Neural progenitor cell (in vitro differentiated cells): ENCODE data around the gene IGLL5. TPM values are rescaled to one million over a fixed set of nuclear protein-coding genes. Genes with fewer than 3 reads are reported as not detected.

ENCODE experiments used
- DNase-seq: peaks from one replicate; pipeline ENCODE4 v3.0.0-alpha.2; 2016; ENCODE audit warnings: low spot score
- H2AFZ ChIP-seq: fragments of 200-600 bp; sonication (generic); replicated peaks from 2 replicates; pipeline ENCODE4 v1.6.1; 2016; ENCODE audit warnings: antibody characterized with exemption
- H3F3A ChIP-seq: fragments of 200-600 bp; sonication (generic); 2 replicates; pipeline ENCODE4 v1.6.1; 2016; ENCODE audit warnings: antibody characterized with exemption, low read depth
- H3K27ac ChIP-seq: fragments of 200-600 bp; sonication (generic); 2 replicates; pipeline ENCODE4 v1.5.1; 2016; ENCODE audit warnings: mild to moderate bottlenecking
- H3K27me3 ChIP-seq: fragments of 200-600 bp; sonication (generic); 2 replicates; pipeline ENCODE4 v1.6.1; 2016; ENCODE audit warnings: mild to moderate bottlenecking, moderate library complexity
- H3K36me3 ChIP-seq: fragments of 200-600 bp; sonication (generic); 2 replicates; pipeline ENCODE4 v1.5.1; 2016
- H3K4me1 ChIP-seq: fragments of 200-600 bp; sonication (generic); 2 replicates; pipeline ENCODE4 v1.6.1; 2016; ENCODE audit warnings: mixed run types
- H3K4me2 ChIP-seq: fragments of 200-600 bp; sonication (generic); 2 replicates; pipeline ENCODE4 v1.6.1; 2016
- H3K4me3 ChIP-seq: fragments of 200-600 bp; sonication (generic); 2 replicates; pipeline ENCODE4 v1.5.1; 2016
- H3K79me2 ChIP-seq: fragments of 200-600 bp; sonication (generic); 2 replicates; pipeline ENCODE4 v1.6.1; 2016; ENCODE audit warnings: low read depth
- H3K9ac ChIP-seq: fragments of 200-600 bp; sonication (generic); 2 replicates; pipeline ENCODE4 v1.6.1; 2016
- H3K9me3 ChIP-seq: fragments of 200-600 bp; sonication (generic); 2 replicates; pipeline ENCODE4 v1.5.1; 2016; ENCODE audit warnings: low read depth
- H4K20me1 ChIP-seq: fragments of 200-600 bp; sonication (generic); 2 replicates; pipeline ENCODE4 v1.6.1; 2016; ENCODE audit warnings: low read depth
- H3K27ac Mint-ChIP-seq: 3 replicates; pipeline ENCODE4 v1.8.0; 2021; ENCODE audit warnings: mixed read lengths
- H3K27me3 Mint-ChIP-seq: 2 replicates; pipeline ENCODE4 v1.8.0; 2022; ENCODE audit warnings: low read depth, mild to moderate bottlenecking, inconsistent platforms, moderate library complexity, mixed read lengths; ENCODE audit not compliant: insufficient read depth
- H3K36me3 Mint-ChIP-seq: 3 replicates; pipeline ENCODE4 v1.8.0; 2021; ENCODE audit warnings: mixed read lengths
- H3K4me1 Mint-ChIP-seq: 3 replicates; pipeline ENCODE4 v1.8.0; 2021; ENCODE audit warnings: mixed read lengths
- H3K4me3 Mint-ChIP-seq: 3 replicates; pipeline ENCODE4 v1.8.0; 2021; ENCODE audit warnings: mild to moderate bottlenecking, moderate library complexity, mixed read lengths
- H3K9me3 Mint-ChIP-seq: 3 replicates; pipeline ENCODE4 v1.8.0; 2020; ENCODE audit warnings: mixed read lengths
- EZH2 ChIP-seq: fragments of 200-600 bp; sonication (generic); IDR thresholded peaks from 2 replicates; pipeline ENCODE4 v1.6.1; 2017; ENCODE audit warnings: antibody characterized with exemption, mild to moderate bottlenecking, moderate library complexity
- EZH2phosphoT487 ChIP-seq: fragments of 200-600 bp; sonication (generic); IDR thresholded peaks from 2 replicates; pipeline ENCODE4 v1.6.1; 2017; ENCODE audit warnings: antibody characterized with exemption
- total RNA-seq: library from RNA; depleted of rRNA; stranded (reverse); fragments of >200 nt; gene quantifications from 2 replicates; pipeline ENCODE4 v1.2.3, GENCODE V29; 2015; ENCODE audit warnings: low replicate concordance
- TF ChIP-seq, protein P1 (sequence below): fragments of 200-600 bp; sonication (generic); IDR thresholded peaks from 2 replicates; pipeline ENCODE4 v1.5.1; 2017; ENCODE audit warnings: antibody characterized with exemption, mild to moderate bottlenecking

Gene IGLL5
- total RNA-seq, 1 donor from 2014 or later = not detected

DNA sequence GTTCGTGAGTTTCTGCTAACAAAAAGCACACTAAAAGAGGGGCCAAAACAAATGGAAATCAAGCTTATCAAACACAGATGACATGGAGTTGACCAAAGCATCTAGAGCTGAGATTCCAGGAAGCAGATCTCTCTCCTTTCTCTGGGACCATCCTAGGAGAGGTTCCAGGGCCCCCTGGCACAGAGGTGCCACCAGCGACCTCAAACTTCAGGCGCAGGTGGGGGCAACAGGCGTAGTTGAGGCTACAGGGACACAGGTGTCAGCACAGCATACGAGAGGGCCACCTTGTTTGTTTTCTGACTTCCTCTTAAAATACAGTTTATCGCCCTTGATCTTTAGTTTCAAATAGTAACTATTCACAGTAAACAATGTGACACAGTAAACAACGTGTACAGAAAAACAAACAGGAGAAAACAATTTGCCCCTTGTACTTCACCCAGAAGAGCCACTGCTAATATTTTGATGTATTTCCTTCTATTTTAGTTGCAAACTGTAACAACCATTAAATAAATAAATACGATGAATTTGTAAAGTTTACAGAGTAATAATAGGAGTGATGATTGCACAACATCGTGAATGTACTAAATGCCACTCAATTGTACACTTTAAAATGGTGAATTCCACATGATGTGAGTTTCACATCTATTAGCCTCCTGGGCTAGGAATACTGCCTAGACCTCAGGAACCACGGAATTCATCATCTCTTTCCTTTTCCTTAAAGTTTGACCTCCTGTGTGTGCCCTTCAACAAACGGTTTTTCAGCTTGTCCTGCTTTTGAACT is 52.2 kb downstream of the IGLL5 start:
- Histone ChIP-seq H3K27me3 (peaks cover 57% of the 10 kb centered on the region), H3K27ac (no peak overlapping the region), H2AFZ (no peak overlapping the region), H4K20me1 (no peaks in the 10 kb centered on the region), H3K79me2 (no peaks in the 10 kb centered on the region), H3K4me2 (no peak overlapping the region), H3K9ac (no peak overlapping the region), H3F3A (no peaks in the 10 kb centered on the region), H3K4me3 (no peak overlapping the region), H3K36me3 (no peaks in the 10 kb centered on the region), H3K4me1 (no peaks in the 10 kb centered on the region), H3K9me3 (no peaks in the 10 kb centered on the region)
- Mint-ChIP-seq H3K36me3 (no peaks in the 10 kb centered on the region), H3K27ac (no peak overlapping the region), H3K4me3 (no peak overlapping the region), H3K27me3 (peaks cover under 1% of the 10 kb centered on the region), H3K4me1 (peaks cover 3% of the 10 kb centered on the region), H3K9me3 (no peaks in the 10 kb centered on the region)
- TF ChIP-seq EZH2phosphoT487 (no peak), EZH2 (no peak)
- TF ChIP-seq, protein P1, sequence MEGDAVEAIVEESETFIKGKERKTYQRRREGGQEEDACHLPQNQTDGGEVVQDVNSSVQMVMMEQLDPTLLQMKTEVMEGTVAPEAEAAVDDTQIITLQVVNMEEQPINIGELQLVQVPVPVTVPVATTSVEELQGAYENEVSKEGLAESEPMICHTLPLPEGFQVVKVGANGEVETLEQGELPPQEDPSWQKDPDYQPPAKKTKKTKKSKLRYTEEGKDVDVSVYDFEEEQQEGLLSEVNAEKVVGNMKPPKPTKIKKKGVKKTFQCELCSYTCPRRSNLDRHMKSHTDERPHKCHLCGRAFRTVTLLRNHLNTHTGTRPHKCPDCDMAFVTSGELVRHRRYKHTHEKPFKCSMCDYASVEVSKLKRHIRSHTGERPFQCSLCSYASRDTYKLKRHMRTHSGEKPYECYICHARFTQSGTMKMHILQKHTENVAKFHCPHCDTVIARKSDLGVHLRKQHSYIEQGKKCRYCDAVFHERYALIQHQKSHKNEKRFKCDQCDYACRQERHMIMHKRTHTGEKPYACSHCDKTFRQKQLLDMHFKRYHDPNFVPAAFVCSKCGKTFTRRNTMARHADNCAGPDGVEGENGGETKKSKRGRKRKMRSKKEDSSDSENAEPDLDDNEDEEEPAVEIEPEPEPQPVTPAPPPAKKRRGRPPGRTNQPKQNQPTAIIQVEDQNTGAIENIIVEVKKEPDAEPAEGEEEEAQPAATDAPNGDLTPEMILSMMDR = no peak
- no peak for DNase-seq

DNA sequence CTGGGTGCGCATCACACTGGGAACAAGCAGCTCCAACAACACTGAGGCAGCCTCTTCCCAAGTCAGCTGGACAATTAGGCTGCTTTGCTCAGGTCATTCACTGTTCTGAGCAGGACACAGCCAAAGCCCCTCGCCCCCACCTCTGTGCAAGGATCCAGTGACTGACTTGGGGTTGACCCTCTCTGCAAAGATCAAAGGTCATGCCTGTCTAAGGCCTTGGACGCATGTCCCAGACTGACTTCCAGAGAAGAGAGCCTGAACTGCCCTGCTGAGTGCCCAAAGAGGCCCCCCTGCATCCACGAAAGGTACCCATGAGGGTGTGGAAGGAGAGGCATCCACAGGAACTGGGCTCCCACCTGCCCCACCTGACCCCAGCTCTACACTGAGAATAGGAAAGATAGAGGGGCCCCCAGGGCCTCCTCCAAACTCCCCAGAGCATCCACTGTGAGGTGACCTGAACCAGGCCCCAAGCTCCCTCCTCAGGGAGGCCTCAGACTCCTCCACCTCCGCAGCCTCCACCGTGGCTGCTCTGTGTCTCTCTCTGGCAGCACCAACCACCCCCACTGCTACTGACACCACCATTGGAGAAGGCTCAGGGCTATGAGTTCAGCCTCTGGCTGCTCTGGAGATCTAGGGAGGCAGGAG is 53.5 kb downstream of the IGLL5 start:
- Histone ChIP-seq H3K4me1 (no peaks in the 10 kb centered on the region), H3F3A (no peaks in the 10 kb centered on the region), H3K9me3 (no peaks in the 10 kb centered on the region), H3K36me3 (no peaks in the 10 kb centered on the region), H3K4me3 (no peak overlapping the region), H3K27me3 (peaks cover 70% of the 10 kb centered on the region), H3K79me2 (no peaks in the 10 kb centered on the region), H3K9ac (no peak overlapping the region), H4K20me1 (no peaks in the 10 kb centered on the region), H2AFZ (no peak overlapping the region), H3K4me2 (no peak overlapping the region), H3K27ac (no peak overlapping the region)
- Mint-ChIP-seq H3K36me3 (no peaks in the 10 kb centered on the region), H3K27ac (no peak overlapping the region), H3K27me3 (no peaks in the 10 kb centered on the region), H3K9me3 (no peaks in the 10 kb centered on the region), H3K4me1 (peaks cover 5% of the 10 kb centered on the region), H3K4me3 (no peak overlapping the region)
- TF ChIP-seq, protein P1 = no peak
- TF ChIP-seq EZH2phosphoT487 (no peak), EZH2 (no peak)
- DNase-seq = no peak

DNA sequence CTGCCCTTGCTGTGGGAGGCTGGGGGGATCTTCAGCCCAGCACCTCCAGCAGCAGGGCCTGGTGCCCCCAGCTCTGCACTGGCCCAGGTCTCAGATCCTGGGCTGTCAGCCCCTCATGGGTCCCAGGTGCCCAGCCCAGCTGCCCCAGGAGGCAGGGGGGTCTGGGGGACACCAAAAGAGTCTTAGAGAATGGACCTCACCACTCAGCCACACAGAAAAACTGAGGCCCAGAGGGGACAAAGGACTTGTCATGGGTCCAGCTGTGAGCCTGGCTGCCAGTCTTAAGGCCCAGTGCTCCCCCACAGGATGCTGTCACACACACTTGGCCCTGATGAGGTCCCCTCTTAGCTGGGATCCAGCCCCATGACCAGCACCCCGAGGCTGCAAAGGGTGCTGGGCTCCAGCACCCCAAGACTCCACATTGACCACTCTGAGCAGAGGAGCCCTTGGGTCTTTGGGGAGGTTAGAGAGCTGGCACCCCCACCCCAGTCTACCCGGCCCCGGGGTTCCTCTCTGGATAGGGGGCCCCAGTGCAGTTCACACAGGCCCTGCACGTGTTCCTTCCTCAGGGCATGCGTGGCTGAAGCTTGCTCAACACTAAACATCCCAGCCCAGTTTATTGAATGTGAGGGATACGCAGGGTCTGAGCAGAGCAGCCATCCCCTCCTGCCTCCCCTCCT is 54.4 kb downstream of the IGLL5 start:
- Histone ChIP-seq H3K9ac (no peak overlapping the region), H3K79me2 (no peaks in the 10 kb centered on the region), H3K9me3 (no peaks in the 10 kb centered on the region), H3K36me3 (no peaks in the 10 kb centered on the region), H3K27ac (no peak overlapping the region), H2AFZ (no peak overlapping the region), H3K27me3 (peaks cover 71% of the 10 kb centered on the region), H4K20me1 (no peaks in the 10 kb centered on the region), H3F3A (no peaks in the 10 kb centered on the region), H3K4me3 (no peak overlapping the region), H3K4me2 (no peak overlapping the region), H3K4me1 (no peaks in the 10 kb centered on the region)
- Mint-ChIP-seq H3K4me3 (no peak overlapping the region), H3K27ac (no peak overlapping the region), H3K36me3 (no peaks in the 10 kb centered on the region), H3K4me1 (peaks cover 5% of the 10 kb centered on the region), H3K27me3 (peaks cover under 1% of the 10 kb centered on the region), H3K9me3 (no peaks in the 10 kb centered on the region)
- DNase-seq = no peak
- no peak for TF ChIP-seq EZH2phosphoT487
- no peak for TF ChIP-seq EZH2
- TF ChIP-seq, protein P1 = no peak
